ENCODE measurements around the gene SHTN1.

DNA sequence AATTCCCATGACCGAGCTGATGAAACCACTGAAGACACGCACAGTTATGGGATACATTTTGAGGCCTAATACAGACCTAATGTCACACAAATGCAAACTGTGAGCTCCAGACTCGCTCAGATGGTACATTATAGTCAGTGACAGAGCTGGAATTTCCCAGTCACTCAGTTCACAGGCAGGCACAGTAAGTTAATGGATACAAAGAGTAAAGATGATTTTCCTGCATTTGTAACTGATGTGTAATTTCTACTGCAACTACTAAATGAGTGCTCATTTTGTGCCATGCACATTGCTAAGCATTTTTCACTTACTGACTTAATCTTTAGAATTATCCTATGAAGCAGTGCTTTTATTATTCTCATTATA, 99.2 kb downstream of the SHTN1 start:
- TF ChIP-seq, protein P1, sequence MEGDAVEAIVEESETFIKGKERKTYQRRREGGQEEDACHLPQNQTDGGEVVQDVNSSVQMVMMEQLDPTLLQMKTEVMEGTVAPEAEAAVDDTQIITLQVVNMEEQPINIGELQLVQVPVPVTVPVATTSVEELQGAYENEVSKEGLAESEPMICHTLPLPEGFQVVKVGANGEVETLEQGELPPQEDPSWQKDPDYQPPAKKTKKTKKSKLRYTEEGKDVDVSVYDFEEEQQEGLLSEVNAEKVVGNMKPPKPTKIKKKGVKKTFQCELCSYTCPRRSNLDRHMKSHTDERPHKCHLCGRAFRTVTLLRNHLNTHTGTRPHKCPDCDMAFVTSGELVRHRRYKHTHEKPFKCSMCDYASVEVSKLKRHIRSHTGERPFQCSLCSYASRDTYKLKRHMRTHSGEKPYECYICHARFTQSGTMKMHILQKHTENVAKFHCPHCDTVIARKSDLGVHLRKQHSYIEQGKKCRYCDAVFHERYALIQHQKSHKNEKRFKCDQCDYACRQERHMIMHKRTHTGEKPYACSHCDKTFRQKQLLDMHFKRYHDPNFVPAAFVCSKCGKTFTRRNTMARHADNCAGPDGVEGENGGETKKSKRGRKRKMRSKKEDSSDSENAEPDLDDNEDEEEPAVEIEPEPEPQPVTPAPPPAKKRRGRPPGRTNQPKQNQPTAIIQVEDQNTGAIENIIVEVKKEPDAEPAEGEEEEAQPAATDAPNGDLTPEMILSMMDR (IDR thresholded peaks at IDR 0.05): no peak
- no peak for TF ChIP-seq POLR2A (IDR thresholded peaks at IDR 0.05)
- no peak for TF ChIP-seq POLR2AphosphoS5 (IDR thresholded peaks at IDR 0.05)
- no peak for TF ChIP-seq EP300 (IDR thresholded peaks at IDR 0.05)

All from stomach (tissue), 4 donors.